ENCODE results near the gene GDF10. TPM values are rescaled to one million over a fixed set of nuclear protein-coding genes. Genes with fewer than 3 reads are reported as not detected.
A peak's percentile ranks its signal among the peaks of the same experiment; 100 is the strongest.

Gene GDF10
- total RNA-seq, 1 experiment from 2014 or later = not detected

DNA sequence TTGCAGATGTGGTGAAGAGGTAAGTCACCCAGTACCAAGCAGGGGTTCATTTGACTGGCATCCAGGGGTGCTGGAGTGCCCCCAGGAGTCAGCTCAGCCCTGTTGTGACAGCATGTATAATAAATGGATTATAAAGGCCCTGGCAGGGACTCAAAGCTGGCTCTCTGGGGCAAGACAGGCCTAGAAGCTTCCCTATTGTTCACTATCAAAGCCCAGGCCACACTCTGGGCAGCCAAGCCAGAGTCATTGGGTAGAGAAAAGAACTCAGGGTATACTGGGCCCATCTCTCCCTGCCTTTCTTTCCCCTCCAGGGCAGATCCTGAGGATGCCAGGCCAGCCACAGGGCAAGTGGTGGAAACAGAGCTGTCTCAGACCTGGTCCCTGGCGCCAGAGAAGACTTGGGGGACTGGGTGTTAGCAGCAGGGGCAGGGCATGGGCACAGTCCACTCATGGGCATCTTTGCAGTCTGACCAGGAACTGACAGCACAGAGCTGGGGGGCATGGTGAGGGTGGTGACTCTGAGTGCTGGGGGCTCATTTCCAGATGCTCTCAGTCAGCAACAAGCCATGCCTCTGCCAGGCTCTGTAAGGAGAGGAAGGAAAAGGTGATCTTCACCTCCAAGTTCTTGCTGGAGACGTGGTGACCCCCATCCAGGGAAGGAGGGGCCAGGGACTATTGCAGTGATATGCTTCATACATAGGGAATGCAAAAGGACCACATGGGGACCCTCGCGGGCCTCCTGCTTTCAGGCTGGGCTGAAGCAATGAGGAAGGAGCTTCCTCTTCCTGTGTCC, 59.8 kb downstream of the GDF10 start:
- TF ChIP-seq, protein P1, sequence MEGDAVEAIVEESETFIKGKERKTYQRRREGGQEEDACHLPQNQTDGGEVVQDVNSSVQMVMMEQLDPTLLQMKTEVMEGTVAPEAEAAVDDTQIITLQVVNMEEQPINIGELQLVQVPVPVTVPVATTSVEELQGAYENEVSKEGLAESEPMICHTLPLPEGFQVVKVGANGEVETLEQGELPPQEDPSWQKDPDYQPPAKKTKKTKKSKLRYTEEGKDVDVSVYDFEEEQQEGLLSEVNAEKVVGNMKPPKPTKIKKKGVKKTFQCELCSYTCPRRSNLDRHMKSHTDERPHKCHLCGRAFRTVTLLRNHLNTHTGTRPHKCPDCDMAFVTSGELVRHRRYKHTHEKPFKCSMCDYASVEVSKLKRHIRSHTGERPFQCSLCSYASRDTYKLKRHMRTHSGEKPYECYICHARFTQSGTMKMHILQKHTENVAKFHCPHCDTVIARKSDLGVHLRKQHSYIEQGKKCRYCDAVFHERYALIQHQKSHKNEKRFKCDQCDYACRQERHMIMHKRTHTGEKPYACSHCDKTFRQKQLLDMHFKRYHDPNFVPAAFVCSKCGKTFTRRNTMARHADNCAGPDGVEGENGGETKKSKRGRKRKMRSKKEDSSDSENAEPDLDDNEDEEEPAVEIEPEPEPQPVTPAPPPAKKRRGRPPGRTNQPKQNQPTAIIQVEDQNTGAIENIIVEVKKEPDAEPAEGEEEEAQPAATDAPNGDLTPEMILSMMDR (conservative IDR thresholded peaks at IDR 0.05; ENCODE audit: low read depth, low read length) = no peak
- TF ChIP-seq EZH2 (IDR thresholded peaks at IDR 0.05; ENCODE audit: low read length, unreplicated experiment) (no peak), EZH2phosphoT487 (IDR thresholded peaks at IDR 0.05; ENCODE audit: borderline replicate concordance, low read length) (no peak)
- Histone ChIP-seq H3K36me3 (ENCODE audit: low read depth, low read length) (no peaks in the 10 kb centered on the region), H3K4me2 (ENCODE audit: low read length) (no peak overlapping the region), H3K27ac (ENCODE audit: low read length) (no peak overlapping the region), H4K20me1 (ENCODE audit: low read length) (no peaks in the 10 kb centered on the region), H2AFZ (ENCODE audit: low read length) (no peak overlapping the region), H3K4me1 (ENCODE audit: insufficient read depth, low read length) (0 out of 2 replicates have a peak, but pooled peaks cover 4% of the 10 kb centered on the region), H3K9me2 (replicated peaks; ENCODE audit: low read length) (no peaks in the 10 kb centered on the region), H3K9me3 (ENCODE audit: low read length) (no peaks in the 10 kb centered on the region), H3K79me2 (ENCODE audit: low read length) (no peaks in the 10 kb centered on the region), H3F3A (ENCODE audit: low read length, unreplicated experiment) (no peaks in the 10 kb centered on the region), H3K9ac (ENCODE audit: low read length) (no peak overlapping the region), H3K27me3 (ENCODE audit: low read length) (no peaks in the 10 kb centered on the region), H3K4me3 (ENCODE audit: low read length) (no peak overlapping the region)
- ChIA-PET CTCF (no interaction called here), POLR2A (ENCODE audit: unreplicated experiment) (no interaction called here)
- DNase-seq (no peak), ATAC-seq (no peak)
- intact Hi-C loops (cut with micrococcal nuclease) = loop anchor here (10.0 kb wide), 1 partner anchor 75 kb away; no protein-coding TSS in a partner anchor
- no TSS peak for BruUV-seq (replicated peaks)

DNA sequence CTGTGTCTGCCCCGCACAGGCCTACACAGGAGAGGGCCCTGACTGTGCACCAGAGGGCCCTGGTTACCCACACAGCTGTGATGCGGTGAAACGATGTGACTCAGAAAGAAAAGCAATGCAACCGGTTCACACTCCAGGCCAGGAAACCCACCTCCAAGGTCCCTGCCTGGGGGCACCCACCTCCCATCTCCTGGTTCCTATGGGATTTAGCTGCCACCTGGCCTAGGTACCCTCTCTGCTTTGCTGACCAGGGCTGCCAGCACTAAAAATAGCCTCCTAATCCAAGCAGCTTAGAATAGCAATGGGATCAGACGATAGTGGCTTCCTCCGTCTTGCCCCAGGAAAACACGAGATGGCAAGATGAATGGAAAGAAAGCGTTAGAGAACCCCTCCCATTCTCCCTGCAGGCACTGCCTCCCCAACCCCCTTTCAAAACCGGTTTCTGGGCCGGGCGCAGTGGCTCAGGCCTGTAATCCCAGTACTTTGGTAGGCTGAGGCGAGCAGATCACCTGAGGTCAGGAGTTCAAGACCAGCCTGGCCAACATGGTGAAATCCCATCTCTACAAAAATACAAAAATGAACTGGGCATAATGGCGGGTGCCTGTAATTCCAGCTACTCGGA, 60.5 kb downstream of the GDF10 start:
- ChIA-PET CTCF (no interaction called here), POLR2A (ENCODE audit: unreplicated experiment) (no interaction called here)
- no peak overlapping the region for H2AFZ ChIP-seq (ENCODE audit: low read length)
- H3K79me2 ChIP-seq (ENCODE audit: low read length) = no peaks in the 10 kb centered on the region
- H3K9me2 ChIP-seq (replicated peaks; ENCODE audit: low read length) = no peaks in the 10 kb centered on the region
- H3K4me2 ChIP-seq (ENCODE audit: low read length) = no peak overlapping the region
- intact Hi-C loops (cut with micrococcal nuclease) = loop anchor here (10.0 kb wide), 1 partner anchor 74 kb away; no protein-coding TSS in a partner anchor
- H3K4me3 ChIP-seq (ENCODE audit: low read length) = no peak overlapping the region
- H3K9me3 ChIP-seq (ENCODE audit: low read length) = no peaks in the 10 kb centered on the region
- TF ChIP-seq EZH2 (IDR thresholded peaks at IDR 0.05; ENCODE audit: low read length, unreplicated experiment) (no peak), EZH2phosphoT487 (IDR thresholded peaks at IDR 0.05; ENCODE audit: borderline replicate concordance, low read length) (no peak)
- TF ChIP-seq, protein P1 (conservative IDR thresholded peaks at IDR 0.05; ENCODE audit: low read depth, low read length) = no peak
- ATAC-seq (no peak), DNase-seq (no peak)
- H3K27me3 ChIP-seq (ENCODE audit: low read length) = no peaks in the 10 kb centered on the region
- H3F3A ChIP-seq (ENCODE audit: low read length, unreplicated experiment) = no peaks in the 10 kb centered on the region
- BruUV-seq (replicated peaks) = no TSS peak
- no peak overlapping the region for H3K9ac ChIP-seq (ENCODE audit: low read length)
- H3K4me1 ChIP-seq (ENCODE audit: insufficient read depth, low read length) = 0 out of 2 replicates have a peak, but pooled peaks cover 4% of the 10 kb centered on the region
- no peaks in the 10 kb centered on the region for H4K20me1 ChIP-seq (ENCODE audit: low read length)
- H3K27ac ChIP-seq (ENCODE audit: low read length) = no peak overlapping the region
- no peaks in the 10 kb centered on the region for H3K36me3 ChIP-seq (ENCODE audit: low read depth, low read length)

DNA sequence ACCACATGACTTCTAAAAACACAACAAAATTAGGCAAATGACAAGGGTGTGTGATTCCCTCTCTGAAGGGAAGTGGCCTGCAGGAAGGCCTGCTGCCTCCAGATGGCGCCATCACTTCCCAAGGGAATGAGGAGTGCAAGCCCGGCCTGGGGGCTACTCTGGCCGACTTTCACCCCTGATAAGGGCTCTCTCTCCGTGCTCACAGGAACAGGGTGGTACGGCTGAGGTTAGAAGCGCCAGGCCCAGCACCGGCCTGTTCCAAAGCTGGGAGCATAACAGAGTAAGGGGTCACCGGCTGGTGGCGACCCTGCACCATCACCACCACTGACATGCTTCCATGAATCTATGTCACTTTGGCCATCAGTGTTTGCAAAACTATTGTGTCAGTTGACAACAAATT, 61.3 kb downstream of the GDF10 start:
- CTCF ChIA-PET = no interaction called here
- Histone ChIP-seq H3F3A (ENCODE audit: low read length, unreplicated experiment) (no peaks in the 10 kb centered on the region), H3K9me2 (replicated peaks; ENCODE audit: low read length) (no peaks in the 10 kb centered on the region), H3K79me2 (ENCODE audit: low read length) (no peaks in the 10 kb centered on the region), H3K9me3 (ENCODE audit: low read length) (no peaks in the 10 kb centered on the region), H3K9ac (ENCODE audit: low read length) (no peak overlapping the region), H3K4me3 (ENCODE audit: low read length) (no peak overlapping the region), H3K4me2 (ENCODE audit: low read length) (no peak overlapping the region), H4K20me1 (ENCODE audit: low read length) (no peaks in the 10 kb centered on the region), H3K27ac (ENCODE audit: low read length) (no peak overlapping the region), H2AFZ (ENCODE audit: low read length) (no peak overlapping the region), H3K36me3 (ENCODE audit: low read depth, low read length) (no peaks in the 10 kb centered on the region), H3K27me3 (ENCODE audit: low read length) (no peaks in the 10 kb centered on the region), H3K4me1 (ENCODE audit: insufficient read depth, low read length) (0 out of 2 replicates have a peak, but pooled peaks cover 4% of the 10 kb centered on the region)
- no peak for TF ChIP-seq EZH2 (IDR thresholded peaks at IDR 0.05; ENCODE audit: low read length, unreplicated experiment)
- TF ChIP-seq, protein P1 (conservative IDR thresholded peaks at IDR 0.05; ENCODE audit: low read depth, low read length) = peak; percentile 80
- POLR2A ChIA-PET (ENCODE audit: unreplicated experiment) = no interaction called here
- DNase-seq (peak; percentile 56), ATAC-seq (peak; percentile 50)
- intact Hi-C loops (cut with micrococcal nuclease) = loop anchor here (10.0 kb wide), 1 partner anchor 74 kb away; no protein-coding TSS in a partner anchor
- BruUV-seq (replicated peaks) = no TSS peak
